ENCODE results near the gene LYRM2. TPM values are rescaled to one million over a fixed set of nuclear protein-coding genes. Genes with fewer than 3 reads are reported as not detected.

LYRM2 gene
- total and polyA plus RNA-seq, 2 of the 8 experiments (the other 6 are each of a cell fraction or from before 2014, with no cell fraction given) = 7.3 to 25.7 TPM

DNA sequence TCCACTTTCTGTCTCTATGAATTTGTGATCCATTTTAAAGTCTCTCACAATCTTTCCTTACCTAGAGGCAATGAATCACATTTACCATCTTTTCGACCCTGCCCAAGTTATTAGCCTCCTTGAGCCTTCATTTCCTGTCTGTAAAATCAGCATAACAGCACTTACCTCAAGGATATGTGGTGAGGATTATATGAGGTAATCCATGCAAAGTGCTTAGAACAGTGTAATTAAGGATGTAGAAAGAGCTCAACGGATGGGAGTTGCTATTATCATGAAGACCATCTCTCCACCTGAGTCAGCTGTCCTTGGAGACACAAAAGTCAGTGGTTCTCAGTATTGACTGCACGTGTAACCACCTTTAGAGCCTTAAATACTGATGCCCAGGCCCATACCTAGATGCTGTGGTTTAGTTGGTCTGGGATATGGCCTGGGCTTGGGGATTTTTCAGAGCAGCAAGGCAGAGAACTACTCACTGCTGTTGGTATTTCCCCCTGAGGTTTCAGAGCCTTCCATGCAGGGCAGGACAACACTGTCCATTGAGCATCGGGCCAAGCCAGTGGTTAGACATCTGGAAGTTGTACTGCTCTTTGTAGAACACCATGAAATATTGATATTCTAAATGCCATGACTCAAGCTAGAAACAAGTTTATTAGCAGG lies 55.8 kb downstream of the LYRM2 start:
- Histone ChIP-seq H3K56ac (replicated peaks; ENCODE audit: insufficient read length, low read depth, low read length) (no peak overlapping the region), H3K23ac (ENCODE audit: insufficient read length) (no peak overlapping the region), H4K8ac (ENCODE audit: extremely low read depth, insufficient read depth, low read length) (no peak overlapping the region), H2BK120ac (replicated peaks; ENCODE audit: low read depth, low read length) (no peak overlapping the region), H2AK5ac (ENCODE audit: low read depth, low read length) (no peak overlapping the region), H3K4me2 (ENCODE audit: insufficient read depth in 1 of 2, low read depth in 2 of 2, low read length in 2 of 2) (no peak overlapping the region), H3K27ac (ENCODE audit: low read depth, low read length) (no peak overlapping the region), H4K91ac (replicated peaks; ENCODE audit: insufficient read length, low read length) (no peak overlapping the region), H4K20me1 (replicated peaks in 1 of 2; ENCODE audit: control insufficient read depth in 1 of 2, insufficient read depth in 2 of 2, low read length in 2 of 2) (no peaks in the 10 kb centered on the region), H2AFZ (ENCODE audit: low read length) (no peak overlapping the region), H3K23me2 (ENCODE audit: low read depth, low read length) (no peaks in the 10 kb centered on the region), H3K79me2 (ENCODE audit: control insufficient read depth in 1 of 2, insufficient read depth in 2 of 2, low read length in 2 of 2) (no peaks in the 10 kb centered on the region), H3K36me3 (ENCODE audit: control insufficient read depth in 2 of 4, insufficient read depth in 4 of 4, low read length in 3 of 4) (no peaks in the 10 kb centered on the region), H2BK5ac (ENCODE audit: low read depth, low read length) (no peak overlapping the region), H3K9me3 (ENCODE audit: insufficient read depth in 2 of 2, low read depth in 1 of 2, low read length in 1 of 2) (no peaks in the 10 kb centered on the region), H3K9ac (replicated peaks in 1 of 4; ENCODE audit: extremely low read depth in 1 of 4, low read depth in 3 of 4, low read length in 3 of 4) (peak overlapping the region in 1 of 4 experiments; percentile 2; a peak in 2 of 7 replicates), H2BK12ac (ENCODE audit: low read depth, low read length) (no peak overlapping the region), H3K4me1 (replicated peaks in 1 of 4; ENCODE audit: control insufficient read depth in 3 of 4, insufficient read depth in 4 of 4, low read length in 3 of 4) (peaks cover 0 to 3% (median 1%) of the 10 kb centered on the region in 4 experiments; a peak in 1 of 7 replicates), H2BK15ac (ENCODE audit: low read length) (no peak overlapping the region), H3K4me3 (ENCODE audit: extremely low read depth in 1 of 4, insufficient read depth in 2 of 4, low read depth in 3 of 4, low read length in 4 of 4) (no peak overlapping the region), H3K18ac (ENCODE audit: extremely low read depth, low read length) (no peak overlapping the region), H3K79me1 (ENCODE audit: low read depth, low read length) (no peaks in the 10 kb centered on the region), H3K14ac (ENCODE audit: insufficient read length) (no peak overlapping the region), H3K4ac (replicated peaks; ENCODE audit: insufficient read length, low read depth, low read length) (no peak overlapping the region), H4K5ac (ENCODE audit: insufficient read length, low read depth, low read length) (no peak overlapping the region), H3K27me3 (replicated peaks in 1 of 4; ENCODE audit: control insufficient read depth in 3 of 4, extremely low read depth in 1 of 4, insufficient read depth in 3 of 4, low read length in 3 of 4) (no peaks in the 10 kb centered on the region), H2BK20ac (ENCODE audit: low read length) (no peak overlapping the region)
- CTCF ChIA-PET (ENCODE audit: partially characterized antibody) = interaction anchor here (0.6 to 2.3 kb wide), 12 partner anchors 10 to 339 kb away, joined by 3 to 7 read pairs (median 4); partner anchors contain the start of gene ANKRD6
- 86% methylated on average over 4 of the region's 4 CpGs; no CpG with 5 or more reads in 1 of the 2 experiments for WGBS, 2 experiments (ENCODE audit: extremely low coverage in 1 of 2, insufficient coverage in 1 of 2, insufficient read length in 1 of 2, insufficient replicate concordance in 2 of 2, low coverage in 1 of 2, low lambda C conversion rate in 2 of 2, missing lambda C conversion rate in 1 of 2)
- DNase-seq (ENCODE audit: low read depth in 1 of 2, low spot score in 2 of 2) (no peak), FAIRE-seq (no peak)
- POLR2A ChIA-PET (ENCODE audit: partially characterized antibody) = no interaction called here
- no peak for TF ChIP-seq RFX5 (IDR thresholded peaks at IDR 0.05; ENCODE audit: borderline replicate concordance, low read depth, low read length)
- TF ChIP-seq EZH2 (IDR thresholded peaks at IDR 0.05; ENCODE audit: low read depth, low read length, severe bottlenecking) = no peak
- no peak for TF ChIP-seq HDAC6 (IDR thresholded peaks at IDR 0.05; ENCODE audit: low read depth, low read length)
- no peak for TF ChIP-seq SP1 (IDR thresholded peaks at IDR 0.05; ENCODE audit: low read depth, low read length)
